H1 (cell line): ENCODE data around the gene NMT1. TPM values are rescaled to one million over a fixed set of nuclear protein-coding genes. Genes with fewer than 3 reads are reported as not detected.

Source experiments
- ASH2L ChIP-seq: fragments of 200-600, 300-600 bp; sonication (generic); IDR thresholded peaks from one replicate; pipeline ENCODE4 v1.7.1; 2017; ENCODE audit warnings: low read length
- ATF2 ChIP-seq: IDR thresholded peaks from 2 replicates; pipeline ENCODE4 v1.6.1; 2012; ENCODE audit warnings: low read length, inconsistent platforms
- ATF3 ChIP-seq: IDR thresholded peaks from 2 replicates; pipeline ENCODE4 v1.6.1; 2011; ENCODE audit warnings: low read depth, mild to moderate bottlenecking, low read length; ENCODE audit not compliant: insufficient read depth
- BACH1 ChIP-seq: IDR thresholded peaks from 2 replicates; pipeline ENCODE4 v1.6.1; 2012; ENCODE audit warnings: low read length, improper control_type of control experiment
- CBX5 ChIP-seq: fragments of 300-800, 300-1000 bp; sonication (generic); IDR thresholded peaks from 2 replicates; pipeline ENCODE4 v1.7.1; 2016; ENCODE audit warnings: antibody characterized with exemption, low read length, low read depth
- CHD2 ChIP-seq: IDR thresholded peaks from 2 replicates; pipeline ENCODE4 v1.6.1; 2012; ENCODE audit warnings: low read length, improper control_type of control experiment
- EZH2 ChIP-seq: fragments of 200-600 bp; sonication (generic); IDR thresholded peaks from 2 replicates; pipeline ENCODE4 v1.7.1; 2012; ENCODE audit warnings: low read depth, mild to moderate bottlenecking, moderate library complexity, low read length, inconsistent platforms; ENCODE audit not compliant: severe bottlenecking
- GABPA ChIP-seq: IDR thresholded peaks from 2 replicates; pipeline ENCODE4 v1.6.1; 2011; ENCODE audit warnings: mild to moderate bottlenecking, low read length, moderate library complexity, borderline replicate concordance; ENCODE audit not compliant: insufficient read depth
- MAX ChIP-seq: IDR thresholded peaks from 2 replicates; pipeline ENCODE4 v1.6.1; 2012; ENCODE audit warnings: inconsistent platforms
- RAD21 ChIP-seq, 2 experiments: IDR thresholded peaks in 1 of 2; conservative IDR thresholded peaks in 1 of 2; 2 replicates each; pipeline ENCODE4 v1.6.1; 2011; ENCODE audit warnings: low read depth in 2 of 2, low read length in 2 of 2, improper control_type of control experiment in 1 of 2, inconsistent platforms in 1 of 2, mild to moderate bottlenecking in 1 of 2, moderate library complexity in 1 of 2
- RNF2 ChIP-seq: fragments of 200-900, 300-1000 bp; sonication (generic); IDR thresholded peaks from 2 replicates; pipeline ENCODE4 v1.7.1; 2016; ENCODE audit warnings: borderline replicate concordance, low read depth, mild to moderate bottlenecking, antibody characterized with exemption, low read length; ENCODE audit not compliant: poor library complexity, severe bottlenecking; ENCODE audit errors: missing control alignments
- RXRA ChIP-seq: IDR thresholded peaks from 2 replicates; pipeline ENCODE4 v1.6.1; 2011; ENCODE audit warnings: low read depth, mild to moderate bottlenecking, low read length, moderate library complexity; ENCODE audit not compliant: insufficient read depth
- SAP30 ChIP-seq: fragments of 300-600 bp; sonication (generic); IDR thresholded peaks from 2 replicates; pipeline ENCODE4 v1.7.1; 2012; ENCODE audit warnings: low read length, moderate library complexity, mild to moderate bottlenecking, inconsistent platforms; ENCODE audit not compliant: insufficient read depth, insufficient replicate concordance
- SIN3A ChIP-seq, 2 experiments: IDR thresholded peaks in 1 of 2; conservative IDR thresholded peaks in 1 of 2; 2 replicates each; pipeline ENCODE4 v1.6.1; 2011 to 2012; ENCODE audit warnings: low read length in 2 of 2, improper control_type of control experiment in 1 of 2, low read depth in 1 of 2, mild to moderate bottlenecking in 1 of 2
- SIRT6 ChIP-seq: IDR thresholded peaks from one replicate; pipeline ENCODE4 v1.7.1; 2012; ENCODE audit warnings: low read length, inconsistent platforms
- SP4 ChIP-seq: IDR thresholded peaks from 2 replicates; pipeline ENCODE4 v1.6.1; 2012; ENCODE audit warnings: low read length, inconsistent platforms
- SRF ChIP-seq: IDR thresholded peaks from 2 replicates; pipeline ENCODE4 v1.6.1; 2011; ENCODE audit warnings: mild to moderate bottlenecking, low read depth, low read length, moderate library complexity
- SUZ12 ChIP-seq: fragments of 200-600 bp; sonication (generic); IDR thresholded peaks from 2 replicates; pipeline ENCODE4 v1.6.1; 2012; ENCODE audit warnings: mild to moderate bottlenecking, inconsistent platforms, low read length, moderate library complexity, mixed read lengths
- TAF1 ChIP-seq: IDR thresholded peaks from 2 replicates; pipeline ENCODE4 v1.6.1; 2011; ENCODE audit warnings: mild to moderate bottlenecking, low read depth, low read length
- TCF12 ChIP-seq: IDR thresholded peaks from 2 replicates; pipeline ENCODE4 v1.6.1; 2011; ENCODE audit warnings: low read depth, mild to moderate bottlenecking, low read length
- TEAD4 ChIP-seq: IDR thresholded peaks from 2 replicates; pipeline ENCODE4 v1.6.1; 2012; ENCODE audit warnings: low read depth, low read length, inconsistent platforms, mixed read lengths
- YY1 ChIP-seq: IDR thresholded peaks from 2 replicates; pipeline ENCODE4 v1.6.1; 2011; ENCODE audit warnings: low read depth, mild to moderate bottlenecking, low read length
- polyA plus RNA-seq, 7 experiments: library from polyadenylated mRNA; depleted of rRNA in 3 of 7; stranded (reverse) in 5 of 7; unstranded in 2 of 7; fragments of >200 nt in 5 of 7; fragments of 200-250 nt in 2 of 7; gene quantifications; 1 replicate in 5 of 7; 2 replicates in 1 of 7; 4 replicates in 1 of 7; pipeline versions ENCODE4 v1.2.1 to v1.2.3, GENCODE V29; 2011 to 2013; ENCODE audit warnings: missing spikeins in 2 of 7, mixed read lengths in 2 of 7
- total RNA-seq: library from RNA; stranded (reverse); fragmentation: NEBNext Ultra II Directional; extraction: Animal tissue kit (Norgen Biotek cat#: 25700); gene quantifications from 2 replicates; pipeline ENCODE4 v1.2.1, GENCODE V29; 2021

Gene NMT1
- total and polyA plus RNA-seq, 2 of the 8 experiments (the other 6 are each of a cell fraction or from before 2014, with no cell fraction given): 42.9 to 149 TPM

GRCh38 chr17:45147581-45148182 is 86.6 kb downstream of the NMT1 start (continued):
- no peak for TF ChIP-seq ATF3
- TF ChIP-seq ASH2L: peak; percentile 75
- no peak for TF ChIP-seq GABPA
- TF ChIP-seq BACH1: no peak
- peak in 1 of 2 experiments; percentile 75; a peak in 2 of 4 replicates for TF ChIP-seq SIN3A (conservative IDR thresholded peaks at IDR 0.05 in 1 of 2, IDR thresholded peaks at IDR 0.05 in 1 of 2; ENCODE audit: low read depth in 1 of 2, low read length in 2 of 2)
- TF ChIP-seq YY1: peak; percentile 75
- TF ChIP-seq TCF12: no peak
- no peak; the same call in 1 of the 2 replicates for TF ChIP-seq SP4
- no peak for TF ChIP-seq RXRA
- TF ChIP-seq SAP30: no peak
- peak; percentile 83 for TF ChIP-seq TAF1
- no peak for TF ChIP-seq RAD21 (IDR thresholded peaks at IDR 0.05 in 1 of 2, conservative IDR thresholded peaks at IDR 0.05 in 1 of 2; ENCODE audit: low read depth in 2 of 2, low read length in 2 of 2)
- no peak for TF ChIP-seq RNF2
- TF ChIP-seq MAX: peak; percentile 56; the same call in 1 of the 2 replicates
- TF ChIP-seq CBX5: no peak
- TF ChIP-seq SUZ12: no peak
- TF ChIP-seq SIRT6: no peak
- TF ChIP-seq ATF2: peak; percentile 65; the same call in 1 of the 2 replicates
- peak; percentile 9; the same call in 1 of the 2 replicates for TF ChIP-seq TEAD4
- peak; percentile 20; the same call in 1 of the 2 replicates for TF ChIP-seq SRF
- no peak for TF ChIP-seq EZH2
- peak; percentile 95 for TF ChIP-seq CHD2
